Mesodermal cell (in vitro differentiated cells): Measurements from ENCODE around the gene SSC5D.
"Not testable (repeated sequence)": the region's sequence is repeated elsewhere in the genome, so short reads cannot be mapped to it uniquely, and the experiment has no call there.

ENCODE experiments used
- H3K27ac ChIP-seq: 2 replicates; pipeline ENCODE4 v1.7.0; 2013; ENCODE audit warnings: mild to moderate bottlenecking, low read depth, low read length, moderate library complexity; ENCODE audit not compliant: severe bottlenecking
- H3K36me3 ChIP-seq: 2 replicates; pipeline ENCODE4 v1.7.1; 2013; ENCODE audit warnings: mild to moderate bottlenecking, low read length, moderate library complexity; ENCODE audit not compliant: control insufficient read depth, insufficient read depth
- H3K4me1 ChIP-seq: one replicate; pipeline ENCODE4 v1.7.1; 2013; ENCODE audit warnings: mild to moderate bottlenecking, low read length; ENCODE audit not compliant: insufficient read depth, control insufficient read depth, poor library complexity, severe bottlenecking
- H3K4me3 ChIP-seq: 2 replicates; pipeline ENCODE4 v1.7.0; 2013; ENCODE audit warnings: low read length, control low read depth, mild to moderate bottlenecking; ENCODE audit not compliant: insufficient read depth, poor library complexity, severe bottlenecking; ENCODE audit errors: extremely low read depth
- H3K9me3 ChIP-seq: 2 replicates; pipeline ENCODE4 v1.7.1; 2013; ENCODE audit warnings: mild to moderate bottlenecking, low read length, moderate library complexity; ENCODE audit not compliant: control insufficient read depth
- WGBS, 2 experiments: methylation state at CpG; one replicate each; pipeline ENCODE4 v1.1.5; 2013; ENCODE audit warnings: missing lambda C conversion rate in 2 of 2; ENCODE audit not compliant: insufficient coverage in 2 of 2; 5-methylcytosine and 5-hydroxymethylcytosine counted together

Gene SSC5D

GRCh38 chr19:55490478-55491432, 2.5 kb downstream of the SSC5D start:
- Histone ChIP-seq H3K4me3 (no peak overlapping the region), H3K4me1 (peaks cover 33% of the 10 kb centered on the region), H3K27ac (no peak overlapping the region), H3K36me3 (no peaks in the 10 kb centered on the region), H3K9me3 (no peaks in the 10 kb centered on the region)
- WGBS, 2 experiments: 85 to 91% methylated on average over 33 to 47 of the region's 52 CpGs

- Histone ChIP-seq H3K4me3 (no peak overlapping the region), H3K9me3 (no peaks in the 10 kb centered on the region), H3K4me1 (peaks cover 23% of the 10 kb centered on the region), H3K36me3 (no peaks in the 10 kb centered on the region), H3K27ac (no peak overlapping the region)
- 94 to 96% methylated on average over 14 to 15 of the region's 24 CpGs for WGBS, 2 experiments
Observed at GRCh38 chr19:55491546-55492360, 3.5 kb downstream of the SSC5D start.

- no peak overlapping the region for H3K4me3 ChIP-seq
- no peaks in the 10 kb centered on the region for H3K9me3 ChIP-seq
- no peak overlapping the region for H3K27ac ChIP-seq
- H3K4me1 ChIP-seq: peaks cover 18% of the 10 kb centered on the region
- no peaks in the 10 kb centered on the region for H3K36me3 ChIP-seq
- 82 to 83% methylated on average over 9 to 10 of the region's 12 CpGs for WGBS, 2 experiments
Observed at GRCh38 chr19:55492362-55492944, 4.2 kb downstream of the SSC5D start.

DNA sequence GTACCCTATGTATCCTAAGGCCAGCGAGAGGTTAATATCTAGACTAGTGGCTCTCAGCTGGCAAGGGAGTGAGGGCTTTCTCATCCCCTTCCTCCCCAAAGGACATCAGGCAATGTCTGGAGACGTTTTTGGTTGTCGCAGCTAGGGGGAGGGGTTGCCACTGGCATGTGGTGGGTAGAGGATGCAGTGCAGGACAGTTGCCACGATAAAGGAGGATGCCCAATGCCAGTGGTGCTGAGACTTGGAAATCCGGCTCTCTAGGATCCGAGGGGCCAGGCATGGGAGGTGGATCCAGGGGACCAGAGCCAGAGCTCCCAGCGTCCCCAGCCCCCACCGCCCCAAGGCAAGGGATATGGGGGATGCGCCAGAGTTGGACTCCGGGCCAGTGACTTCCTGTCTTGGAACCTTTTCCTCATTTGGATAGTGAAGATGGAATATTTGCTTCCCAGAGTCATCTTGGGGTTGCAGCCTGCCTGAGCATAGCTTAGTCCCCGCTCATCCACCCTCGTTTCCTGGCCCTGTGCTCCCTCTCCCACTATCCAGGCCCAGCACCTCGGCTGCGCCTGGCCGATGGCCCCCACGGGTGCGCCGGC, 4.9 kb downstream of the SSC5D start:
- Histone ChIP-seq H3K9me3 (no peaks in the 10 kb centered on the region), H3K4me1 (peaks cover 12% of the 10 kb centered on the region), H3K27ac (no peak overlapping the region), H3K36me3 (no peaks in the 10 kb centered on the region), H3K4me3 (no peak overlapping the region)
- WGBS, 2 experiments: 89 to 90% methylated on average over 17 of the region's 18 CpGs

DNA sequence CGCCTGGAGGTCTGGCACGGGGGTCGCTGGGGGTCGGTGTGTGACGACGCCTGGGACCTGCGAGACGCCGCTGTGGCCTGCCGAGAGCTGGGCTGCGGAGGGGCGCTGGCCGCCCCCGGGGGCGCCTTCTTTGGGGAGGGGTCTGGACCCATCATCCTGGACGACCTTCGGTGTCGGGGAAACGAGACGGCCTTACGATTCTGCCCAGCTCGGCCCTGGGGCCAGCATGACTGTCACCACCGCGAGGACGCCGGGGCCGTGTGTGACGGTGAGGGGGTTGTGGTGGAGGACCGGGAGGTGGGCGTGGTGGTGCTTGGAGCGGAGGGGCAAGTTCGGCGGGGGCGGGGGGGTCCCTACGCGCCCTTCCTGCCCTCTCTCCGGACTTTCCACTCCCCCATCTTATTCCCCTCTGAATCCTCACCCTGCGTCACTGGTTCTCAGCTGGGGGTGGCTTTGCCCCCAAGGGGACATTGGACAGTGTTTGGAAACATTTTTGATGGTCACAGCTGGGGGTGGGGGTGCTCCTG, 5.5 kb downstream of the SSC5D start:
- H3K9me3 ChIP-seq: no peaks in the 10 kb centered on the region
- no peak overlapping the region for H3K4me3 ChIP-seq
- WGBS, 2 experiments: 86 to 90% methylated on average over 16 to 27 of the region's 38 CpGs
- no peak overlapping the region for H3K27ac ChIP-seq
- peaks cover 7% of the 10 kb centered on the region for H3K4me1 ChIP-seq
- H3K36me3 ChIP-seq: no peaks in the 10 kb centered on the region

- 80 to 85% methylated on average over 9 to 14 of the region's 22 CpGs for whole genome bisulfite sequencing, 2 experiments
- H3K4me3 ChIP-seq: no peak overlapping the region
- peaks cover 3% of the 10 kb centered on the region for H3K4me1 ChIP-seq
- H3K9me3 ChIP-seq: no peaks in the 10 kb centered on the region
- H3K27ac ChIP-seq: no peak overlapping the region
- no peaks in the 10 kb centered on the region for H3K36me3 ChIP-seq
Observed at GRCh38 chr19:55494172-55494761, 6.0 kb downstream of the SSC5D start.

DNA sequence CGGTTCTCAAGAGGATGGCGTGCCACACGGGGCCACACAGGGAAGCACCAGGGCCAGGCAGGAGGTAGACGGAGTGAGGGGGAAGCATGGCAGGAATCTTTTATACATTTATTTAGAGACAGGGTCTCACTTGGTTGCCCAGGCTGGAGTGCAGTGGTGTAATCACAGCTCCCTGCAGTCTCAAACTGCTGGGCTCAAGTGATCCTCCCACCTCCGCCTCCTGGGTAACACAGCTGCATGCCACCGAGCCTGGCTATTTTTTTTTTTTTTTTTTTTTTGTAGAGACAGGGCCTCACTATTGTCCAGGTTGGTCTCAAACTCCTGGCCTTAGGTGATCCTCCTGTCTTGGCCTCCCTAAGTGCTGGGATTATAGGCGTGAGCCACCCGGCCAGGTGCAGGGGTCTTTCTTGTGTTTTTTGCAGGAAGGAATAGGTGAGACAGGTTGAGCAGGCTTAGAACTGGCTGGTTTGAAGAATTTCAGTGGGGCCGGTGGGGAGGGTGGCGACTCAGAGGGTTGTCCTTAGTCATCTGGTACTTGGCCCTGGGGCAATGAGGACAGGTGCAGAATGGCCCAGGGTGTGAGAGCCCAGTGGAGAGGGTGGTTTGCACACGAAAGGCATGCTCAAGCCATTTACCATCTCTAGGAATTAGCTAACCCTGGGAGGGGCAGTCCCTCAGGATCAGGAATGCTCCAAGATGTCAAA, 7.6 kb downstream of the SSC5D start:
- H3K4me3 ChIP-seq: no peak overlapping the region
- H3K4me1 ChIP-seq: no peaks in the 10 kb centered on the region
- H3K36me3 ChIP-seq: peaks cover 5% of the 10 kb centered on the region
- 77 to 81% methylated on average over 8 to 9 of the region's 11 CpGs for WGBS, 2 experiments
- H3K9me3 ChIP-seq: no peaks in the 10 kb centered on the region
- no peak overlapping the region for H3K27ac ChIP-seq

DNA sequence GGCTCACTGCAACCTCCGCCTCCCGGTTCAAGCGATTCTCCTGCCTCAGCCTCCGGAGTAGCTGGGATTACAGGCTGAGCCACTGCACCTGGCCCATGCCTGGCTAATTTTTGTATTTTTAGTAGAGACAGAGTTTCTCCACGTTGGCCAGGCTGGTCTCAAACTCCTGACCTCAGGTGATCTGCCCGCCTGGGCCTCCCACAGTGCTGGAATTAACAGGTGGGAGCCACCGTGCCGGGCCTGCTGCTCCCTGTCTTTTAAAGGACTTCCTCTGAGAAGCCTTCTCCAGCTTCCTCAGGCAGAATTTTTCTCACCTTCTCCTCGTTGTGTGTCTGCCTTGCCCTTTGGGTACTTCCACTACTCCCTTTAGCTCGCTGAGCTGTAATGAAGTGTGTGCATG, 8.6 kb downstream of the SSC5D start:
- H3K9me3 ChIP-seq, H3K4me3 ChIP-seq, H3K27ac ChIP-seq, H3K36me3 ChIP-seq, H3K4me1 ChIP-seq: not testable (repeated sequence)
- 79 to 85% methylated on average over 8 of the region's 10 CpGs for WGBS, 2 experiments

DNA sequence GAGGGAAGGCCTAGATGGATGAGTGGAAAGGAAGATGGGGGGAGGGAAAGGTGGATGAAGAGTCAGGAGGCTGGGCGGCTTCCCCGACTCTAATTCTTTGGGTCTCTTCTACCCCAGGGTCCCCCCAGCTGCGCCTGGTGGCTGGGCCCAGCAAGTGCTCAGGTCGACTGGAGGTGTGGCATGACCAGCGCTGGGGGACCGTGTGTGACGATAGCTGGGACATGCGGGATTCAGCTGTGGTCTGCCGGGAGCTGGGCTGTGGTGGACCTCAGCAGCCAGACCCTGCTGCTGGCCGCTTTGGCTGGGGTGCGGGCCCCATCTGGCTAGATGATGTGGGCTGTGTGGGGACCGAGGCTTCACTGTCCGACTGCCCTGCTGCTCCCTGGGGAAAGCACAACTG, 9.5 kb downstream of the SSC5D start:
- 90 to 93% methylated on average over 11 to 12 of the region's 13 CpGs for WGBS, 2 experiments
- Histone ChIP-seq H3K4me3 (no peak overlapping the region), H3K27ac (no peak overlapping the region), H3K36me3 (peaks cover 5% of the 10 kb centered on the region), H3K4me1 (no peaks in the 10 kb centered on the region), H3K9me3 (no peaks in the 10 kb centered on the region)
